PC-3 (cell line): ENCODE measurements around the gene DGKB. TPM values are rescaled to one million over a fixed set of nuclear protein-coding genes. Genes with fewer than 3 reads are reported as not detected.

Source experiments
- ATAC-seq: fragments of 200-7000 bp; cut with Tn5 transposase; 2 replicates; pipeline ENCODE4 v1.9.1; 2020; ENCODE audit warnings: mild to moderate bottlenecking, moderate library complexity
- BruUV-seq: library from RNA; stranded (reverse); fragments of 400-500 nt; replicated peaks from 2 replicates; lab custom pipeline; 2021; lab: Mats Ljungman, UMichigan
- CTCF ChIA-PET: fragments of 300-600 bp; sonication (Branson Sonifier 250); formaldehyde crosslinking; loops from one replicate; lab custom pipeline; 2022; ENCODE audit warnings: antibody characterized with exemption; lab: Charles Lee
- POLR2A ChIA-PET: fragments of 300-600 bp; sonication (Branson Sonifier 250); formaldehyde crosslinking; loops from one replicate; lab custom pipeline; 2022; ENCODE audit warnings: antibody characterized with exemption; ENCODE audit not compliant: unreplicated experiment; lab: Charles Lee
- DNase-seq: peaks from one replicate; pipeline ENCODE4 v3.0.0-alpha.2; 2015
- H2AFZ ChIP-seq: fragments of 300-600 bp; sonication (generic); 2 replicates; pipeline ENCODE4 v1.6.0; 2016; ENCODE audit warnings: antibody characterized with exemption, low read length
- H3F3A ChIP-seq: fragments of 300-600 bp; sonication (generic); one replicate; pipeline ENCODE4 v1.6.0; 2017; ENCODE audit warnings: antibody characterized with exemption, low read length, control low read depth, mild to moderate bottlenecking; ENCODE audit not compliant: unreplicated experiment
- H3K27ac ChIP-seq: fragments of 300-600 bp; sonication (generic); 2 replicates; pipeline ENCODE4 v1.5.1; 2016; ENCODE audit warnings: mild to moderate bottlenecking, low read length
- H3K27me3 ChIP-seq: fragments of 300-600 bp; sonication (generic); 2 replicates; pipeline ENCODE4 v1.6.1; 2016; ENCODE audit warnings: low read length, mixed read lengths
- H3K36me3 ChIP-seq: fragments of 300-600 bp; sonication (generic); 2 replicates; pipeline ENCODE4 v1.6.1; 2016; ENCODE audit warnings: low read depth, mixed run types, low read length, mixed read lengths
- H3K4me1 ChIP-seq: fragments of 300-600 bp; sonication (generic); 2 replicates; pipeline ENCODE4 v1.5.1; 2016; ENCODE audit warnings: low read length; ENCODE audit not compliant: insufficient read depth
- H3K4me2 ChIP-seq: fragments of 300-600 bp; sonication (generic); 2 replicates; pipeline ENCODE4 v1.6.0; 2016; ENCODE audit warnings: low read length
- H3K4me3 ChIP-seq: fragments of 300-600 bp; sonication (generic); 2 replicates; pipeline ENCODE4 v1.5.1; 2016; ENCODE audit warnings: mild to moderate bottlenecking, low read length, mixed read lengths
- H3K79me2 ChIP-seq: fragments of 300-600 bp; sonication (generic); 2 replicates; pipeline ENCODE4 v1.6.1; 2017; ENCODE audit warnings: low read length, mixed read lengths
- H3K9ac ChIP-seq: fragments of 300-600 bp; sonication (generic); 2 replicates; pipeline ENCODE4 v1.6.0; 2016; ENCODE audit warnings: mild to moderate bottlenecking, low read length
- H3K9me2 ChIP-seq: fragments of 300-600 bp; sonication (generic); replicated peaks from 2 replicates; pipeline ENCODE4 v1.6.1; 2016; ENCODE audit warnings: mixed run types, low read length, mixed read lengths
- H3K9me3 ChIP-seq: fragments of 300-600 bp; sonication (generic); 2 replicates; pipeline ENCODE4 v1.6.1; 2016; ENCODE audit warnings: low read length, mixed read lengths
- H4K20me1 ChIP-seq: fragments of 300-600 bp; sonication (generic); 2 replicates; pipeline ENCODE4 v1.6.1; 2016; ENCODE audit warnings: low read length, mixed read lengths
- EZH2 ChIP-seq: fragments of 300-600 bp; sonication (generic); IDR thresholded peaks from one replicate; pipeline ENCODE4 v1.6.1; 2017; ENCODE audit warnings: antibody characterized with exemption, mild to moderate bottlenecking, low read length; ENCODE audit not compliant: unreplicated experiment
- EZH2phosphoT487 ChIP-seq: fragments of 300-600 bp; sonication (generic); IDR thresholded peaks from 2 replicates; pipeline ENCODE4 v1.6.1; 2018; ENCODE audit warnings: mild to moderate bottlenecking, antibody characterized with exemption, low read length, borderline replicate concordance
- intact Hi-C: fragments of 100-400 bp; cut with micrococcal nuclease; formaldehyde crosslinking; loops from 2 replicates; pipeline ENCODE4 v1.9.0; 2023
- total RNA-seq: library from RNA; depleted of rRNA; stranded (reverse); fragments of >200 nt; gene quantifications from 2 replicates; pipeline ENCODE4 v1.2.3, GENCODE V29; 2014
- TF ChIP-seq, protein P1 (sequence below): fragments of 300-600 bp; sonication (generic); conservative IDR thresholded peaks from 2 replicates; pipeline ENCODE4 v1.5.1; 2017; ENCODE audit warnings: antibody characterized with exemption, low read depth, mild to moderate bottlenecking, low read length

DGKB gene
- total RNA-seq, 1 experiment from 2014 or later, result 0.15 TPM

- TF ChIP-seq EZH2 (no peak), EZH2phosphoT487 (no peak)
- TF ChIP-seq, protein P1, sequence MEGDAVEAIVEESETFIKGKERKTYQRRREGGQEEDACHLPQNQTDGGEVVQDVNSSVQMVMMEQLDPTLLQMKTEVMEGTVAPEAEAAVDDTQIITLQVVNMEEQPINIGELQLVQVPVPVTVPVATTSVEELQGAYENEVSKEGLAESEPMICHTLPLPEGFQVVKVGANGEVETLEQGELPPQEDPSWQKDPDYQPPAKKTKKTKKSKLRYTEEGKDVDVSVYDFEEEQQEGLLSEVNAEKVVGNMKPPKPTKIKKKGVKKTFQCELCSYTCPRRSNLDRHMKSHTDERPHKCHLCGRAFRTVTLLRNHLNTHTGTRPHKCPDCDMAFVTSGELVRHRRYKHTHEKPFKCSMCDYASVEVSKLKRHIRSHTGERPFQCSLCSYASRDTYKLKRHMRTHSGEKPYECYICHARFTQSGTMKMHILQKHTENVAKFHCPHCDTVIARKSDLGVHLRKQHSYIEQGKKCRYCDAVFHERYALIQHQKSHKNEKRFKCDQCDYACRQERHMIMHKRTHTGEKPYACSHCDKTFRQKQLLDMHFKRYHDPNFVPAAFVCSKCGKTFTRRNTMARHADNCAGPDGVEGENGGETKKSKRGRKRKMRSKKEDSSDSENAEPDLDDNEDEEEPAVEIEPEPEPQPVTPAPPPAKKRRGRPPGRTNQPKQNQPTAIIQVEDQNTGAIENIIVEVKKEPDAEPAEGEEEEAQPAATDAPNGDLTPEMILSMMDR, result no peak
- H3K9me3 ChIP-seq, result no peaks in the 10 kb centered on the region
- no peak for ATAC-seq
- BruUV-seq, result no TSS peak
- H3K4me3 ChIP-seq, result no peak overlapping the region
- H3K4me1 ChIP-seq, result no peaks in the 10 kb centered on the region
- H3K9me2 ChIP-seq, result no peaks in the 10 kb centered on the region
- no peaks in the 10 kb centered on the region for H3K27me3 ChIP-seq
- no peaks in the 10 kb centered on the region for H4K20me1 ChIP-seq
- no peaks in the 10 kb centered on the region for H3F3A ChIP-seq
- H3K4me2 ChIP-seq, result no peak overlapping the region
- no peak for DNase-seq
- POLR2A ChIA-PET, result no interaction called here
- H3K9ac ChIP-seq, result no peak overlapping the region
- CTCF ChIA-PET, result no interaction called here
- intact Hi-C loops, result loop anchor here (5.0 kb wide), 1 partner anchor 140 kb away; no protein-coding TSS in a partner anchor
- no peaks in the 10 kb centered on the region for H3K79me2 ChIP-seq
- no peak overlapping the region for H2AFZ ChIP-seq
- H3K36me3 ChIP-seq, result no peaks in the 10 kb centered on the region
- H3K27ac ChIP-seq, result no peak overlapping the region
These were observed 405.2 kb downstream of the DGKB start for GRCh38 chr7:14497390-14497789.

DNA sequence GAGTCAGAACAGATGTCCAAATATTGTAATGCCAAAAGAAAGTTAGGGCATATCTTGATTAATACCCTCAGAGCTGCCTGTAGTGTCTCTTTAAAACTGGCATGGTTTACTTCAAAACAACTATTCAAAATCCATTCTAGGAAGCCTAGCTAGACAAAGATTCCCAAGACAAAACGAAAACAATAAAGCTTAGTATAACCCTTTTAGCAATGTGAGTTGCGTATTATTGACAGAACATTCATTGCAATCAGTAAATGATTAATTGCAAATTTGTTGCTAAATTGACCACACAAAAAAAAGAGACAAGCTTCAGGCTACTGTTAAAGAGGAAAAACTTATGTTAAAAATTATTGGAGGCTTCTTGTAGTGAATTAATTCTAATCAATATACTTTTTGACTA lies 406.9 kb downstream of the DGKB start:
- no peaks in the 10 kb centered on the region for H3K9me3 ChIP-seq
- no peak overlapping the region for H3K4me2 ChIP-seq
- BruUV-seq, result no TSS peak
- H3K4me3 ChIP-seq, result no peak overlapping the region
- ChIA-PET CTCF (no interaction called here), POLR2A (interaction anchor here (0.5 kb wide), 1 partner anchor 1595 kb away, joined by 5 read pairs; no protein-coding TSS in a partner anchor)
- no peaks in the 10 kb centered on the region for H4K20me1 ChIP-seq
- no peaks in the 10 kb centered on the region for H3K4me1 ChIP-seq
- H3F3A ChIP-seq, result no peaks in the 10 kb centered on the region
- H3K27ac ChIP-seq, result no peak overlapping the region
- TF ChIP-seq EZH2phosphoT487, result no peak
- no peak for TF ChIP-seq EZH2
- TF ChIP-seq, protein P1, result no peak
- DNase-seq (no peak), ATAC-seq (no peak)
- H3K9me2 ChIP-seq, result no peaks in the 10 kb centered on the region
- intact Hi-C loops, result loop anchor here (5.0 kb wide), 1 partner anchor 142 kb away; no protein-coding TSS in a partner anchor
- no peaks in the 10 kb centered on the region for H3K36me3 ChIP-seq
- no peak overlapping the region for H2AFZ ChIP-seq
- no peak overlapping the region for H3K9ac ChIP-seq
- no peaks in the 10 kb centered on the region for H3K79me2 ChIP-seq
- H3K27me3 ChIP-seq, result no peaks in the 10 kb centered on the region

DNA sequence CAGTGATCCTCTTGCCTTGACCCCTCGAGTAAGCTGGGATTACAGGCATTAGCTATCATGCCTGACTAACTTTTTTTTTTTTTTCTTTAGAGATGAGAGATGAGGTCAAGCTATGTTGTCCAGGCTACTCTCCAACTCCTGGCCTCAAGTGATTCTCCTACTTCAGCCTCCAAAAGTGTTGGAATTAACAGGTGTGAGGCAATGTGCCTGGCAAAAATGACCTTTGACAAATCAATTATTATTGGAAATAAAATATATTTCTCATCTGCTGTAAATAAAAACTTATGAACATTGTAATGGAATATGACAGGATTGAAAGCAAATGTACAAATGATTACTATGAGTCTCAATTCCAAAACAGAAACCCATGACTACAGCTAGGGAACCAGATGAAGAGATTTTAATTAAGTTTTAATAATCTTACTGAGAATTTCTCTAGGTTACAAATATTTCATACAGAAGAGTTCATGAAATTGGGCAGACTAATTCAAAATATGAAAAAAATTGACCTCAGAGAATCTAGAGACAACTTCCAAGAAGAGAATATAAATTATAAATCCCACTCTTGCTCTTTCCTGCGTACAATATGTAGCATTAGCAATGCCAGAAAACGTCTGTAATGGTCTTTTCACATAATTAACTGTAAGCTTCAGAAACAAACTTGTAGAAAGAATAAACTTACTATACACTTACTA lies 414.7 kb downstream of the DGKB start:
- DNase-seq (no peak), ATAC-seq (no peak)
- Histone ChIP-seq H3K4me2 (no peak overlapping the region), H3K4me1 (no peaks in the 10 kb centered on the region), H3K27me3 (no peaks in the 10 kb centered on the region), H3K9ac (no peak overlapping the region), H3K79me2 (no peaks in the 10 kb centered on the region), H3K27ac (no peak overlapping the region), H3K4me3 (no peak overlapping the region), H3K36me3 (no peaks in the 10 kb centered on the region), H4K20me1 (no peaks in the 10 kb centered on the region), H2AFZ (no peak overlapping the region), H3K9me2 (no peaks in the 10 kb centered on the region), H3K9me3 (no peaks in the 10 kb centered on the region), H3F3A (no peaks in the 10 kb centered on the region)
- TF ChIP-seq, protein P1, result no peak
- intact Hi-C loops, result no loop called here
- no TSS peak for BruUV-seq
- CTCF ChIA-PET, result no interaction called here
- POLR2A ChIA-PET, result no interaction called here
